Measurements from ENCODE around the gene SNRNP200.
A peak's percentile ranks its signal among the peaks of the same experiment; 100 is the strongest.

Gene SNRNP200

DNA sequence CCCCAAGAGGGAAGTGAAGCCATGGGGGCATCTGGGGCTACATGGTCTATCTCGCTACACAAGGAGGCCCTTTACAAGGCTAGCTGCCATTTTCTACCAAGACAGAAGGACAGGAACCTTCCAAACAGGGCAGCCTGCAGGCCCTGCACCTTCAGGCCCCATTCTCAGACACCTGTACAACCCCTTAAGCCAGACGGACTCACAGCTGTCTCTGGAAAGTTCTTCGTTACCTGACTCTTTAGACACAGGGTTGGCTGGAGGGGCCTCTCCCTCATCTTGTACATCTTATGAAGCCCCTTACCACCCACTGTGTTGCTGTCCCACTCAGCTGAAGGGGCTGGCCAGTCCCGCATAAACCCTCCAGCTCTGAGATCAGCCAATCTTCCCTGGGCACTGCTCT lies 56.7 kb downstream of the SNRNP200 start:
- no peak for DNase-seq

GRCh38 chr2:96247896-96248295 lies 57.5 kb downstream of the SNRNP200 start:
- DNase-seq: no peak

GRCh38 chr2:96247009-96247408 lies 58.3 kb downstream of the SNRNP200 start:
- DNase-seq: no peak

GRCh38 chr2:96245609-96246390 lies 59.5 kb downstream of the SNRNP200 start:
- no peak for DNase-seq

DNA sequence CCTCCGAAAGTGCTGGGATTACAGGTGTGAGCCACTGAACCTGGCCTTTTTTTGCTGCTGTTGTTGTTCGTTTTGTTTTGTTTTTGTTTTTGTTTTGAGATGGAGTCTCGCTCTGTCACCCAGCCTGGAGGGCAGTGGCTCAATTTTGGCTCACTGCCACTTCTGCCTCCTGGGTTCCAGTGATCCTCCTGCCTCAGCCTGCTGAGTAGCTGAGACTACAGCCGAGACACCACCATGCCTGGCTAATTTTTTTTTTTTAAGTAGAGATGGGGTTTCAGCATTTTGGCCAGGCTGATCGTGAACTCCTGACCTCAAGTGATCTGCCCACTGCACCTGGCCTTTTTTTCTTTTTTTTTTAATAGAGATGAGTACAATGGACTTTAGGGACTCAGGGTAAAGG lies 61.5 kb downstream of the SNRNP200 start:
- DNase-seq: no peak

GRCh38 chr2:96241900-96242611 lies 63.3 kb downstream of the SNRNP200 start:
- DNase-seq: peak; percentile 92

- no peak for DNase-seq
These were observed 64.1 kb downstream of the SNRNP200 start for GRCh38 chr2:96241227-96241626.

DNA sequence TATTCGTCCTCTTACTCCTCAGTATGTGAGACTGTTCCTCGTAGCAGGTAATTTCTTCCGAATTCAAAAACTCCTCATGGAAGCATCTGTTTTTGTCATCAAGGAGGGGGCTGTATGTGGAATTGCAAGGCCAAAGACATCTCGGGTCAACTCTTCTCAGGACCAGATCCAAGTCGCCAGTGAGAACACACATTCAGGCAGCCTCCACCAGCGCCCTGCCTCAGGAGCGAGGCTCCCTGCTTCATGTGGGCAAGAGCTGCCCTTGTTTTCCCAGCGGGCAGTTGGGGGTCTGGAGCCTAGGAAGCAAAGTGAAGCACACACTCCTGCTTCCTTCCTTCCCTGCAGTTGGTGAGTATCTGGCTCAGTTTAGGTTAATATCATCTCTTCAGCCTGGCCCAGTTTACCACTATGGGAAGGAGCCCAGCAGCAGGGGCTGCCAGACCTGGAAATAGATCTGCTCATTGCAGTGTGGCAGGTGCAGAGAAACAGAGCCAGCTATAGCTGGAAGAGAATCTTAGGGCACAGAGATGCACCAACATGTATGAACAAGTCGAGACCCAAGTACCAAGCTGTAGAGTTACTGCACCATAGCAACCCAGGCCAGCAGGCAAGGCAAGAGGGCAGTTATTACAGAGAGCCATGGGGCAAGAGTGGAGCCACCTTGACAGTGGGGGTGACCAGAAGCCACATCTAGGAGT lies 64.9 kb downstream of the SNRNP200 start:
- DNase-seq: no peak

DNA sequence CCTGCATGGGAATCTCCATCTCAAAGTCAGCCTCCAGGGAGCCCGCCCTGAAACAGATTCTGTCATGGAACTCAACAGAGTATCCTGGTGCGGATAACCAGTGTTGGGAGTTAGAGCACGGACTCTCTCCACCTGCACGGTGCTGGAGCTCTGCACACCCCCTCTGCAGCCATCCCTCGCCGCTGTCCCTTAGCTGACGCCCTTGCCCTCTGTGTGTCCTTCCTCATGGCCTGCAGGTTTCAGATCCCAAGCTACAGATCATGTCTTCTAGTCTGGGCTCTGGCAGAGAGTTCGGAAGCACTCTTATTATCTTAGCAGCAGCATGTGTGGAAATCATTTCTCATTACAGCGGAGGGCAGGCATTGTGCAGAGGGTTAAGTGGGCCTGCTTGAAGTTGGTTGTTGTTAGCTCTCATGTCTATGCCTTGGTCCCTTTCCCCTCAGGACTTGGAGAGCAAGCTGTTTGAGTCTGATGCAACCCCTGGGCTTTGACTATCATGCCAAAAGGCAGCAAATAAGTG lies 65.5 kb downstream of the SNRNP200 start:
- DNase-seq: no peak

DNA sequence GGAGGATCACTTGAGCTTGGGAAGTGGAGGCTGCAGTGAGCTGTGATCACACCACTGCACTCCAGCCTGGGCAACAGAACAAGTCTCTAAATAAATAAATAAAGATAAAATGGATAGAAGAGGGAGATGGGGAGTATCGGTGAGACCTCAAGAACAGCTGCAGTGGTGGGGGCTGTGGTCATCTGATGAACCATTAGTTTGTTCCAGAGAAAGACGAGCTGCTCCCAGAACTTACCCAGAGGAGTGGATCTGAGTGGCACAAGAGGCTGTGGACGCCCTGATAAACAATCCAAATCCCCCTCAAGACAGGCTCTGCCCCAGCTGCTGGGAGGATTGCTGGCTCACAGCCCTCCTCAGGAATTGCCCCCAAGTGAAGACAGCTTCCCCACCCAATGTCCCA lies 66.3 kb downstream of the SNRNP200 start:
- no peak for DNase-seq

DNA sequence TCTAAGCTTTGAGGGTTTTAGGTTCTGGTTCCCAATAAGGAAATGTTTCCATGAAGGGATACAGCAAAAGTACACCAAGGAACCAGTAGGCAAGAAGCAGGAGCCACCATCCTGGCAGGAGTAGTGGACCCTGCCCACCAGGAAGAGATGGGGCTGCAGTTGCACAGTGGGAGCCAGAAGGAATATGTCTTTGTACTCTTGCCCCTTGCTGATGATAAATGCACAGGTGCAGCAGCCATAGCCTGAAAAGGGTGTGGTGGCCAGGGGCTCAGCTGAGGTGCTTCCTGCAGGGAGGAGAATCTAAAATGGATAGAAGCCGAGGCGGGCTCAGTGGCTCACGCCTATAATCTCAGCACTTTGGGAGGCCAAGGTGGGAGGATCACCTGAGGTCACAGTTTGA lies 67.1 kb downstream of the SNRNP200 start:
- DNase-seq: no peak

GRCh38 chr2:96236882-96237281 lies 68.5 kb downstream of the SNRNP200 start:
- DNase-seq: no peak

DNA sequence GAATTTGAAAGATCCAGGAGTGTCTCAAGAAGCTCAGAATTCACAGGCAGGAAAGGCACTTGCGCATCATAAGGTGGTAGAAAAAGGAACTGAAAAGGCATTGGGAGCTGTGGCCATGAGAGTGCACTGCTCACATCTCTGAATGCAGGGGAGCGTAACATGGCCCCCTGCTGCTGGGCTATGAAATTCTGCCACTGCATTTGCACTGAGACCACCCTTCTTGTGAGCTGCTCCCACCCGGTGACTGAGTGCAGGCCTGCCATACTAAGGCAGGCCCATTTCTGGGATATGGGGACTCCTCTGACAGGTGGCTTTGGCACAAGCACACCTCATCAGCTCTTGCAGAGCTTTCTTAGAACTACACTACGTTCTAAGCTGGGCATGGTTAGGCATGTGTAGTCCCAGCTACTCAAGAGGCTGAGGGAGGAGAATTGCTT lies 71.4 kb downstream of the SNRNP200 start:
- no peak for DNase-seq

- DNase-seq: no peak
These were observed 71.9 kb downstream of the SNRNP200 start for GRCh38 chr2:96233436-96233835.

- no peak for DNase-seq
These were observed 74.0 kb downstream of the SNRNP200 start for GRCh38 chr2:96231316-96231715.

- DNase-seq: no peak
These were observed 80.3 kb downstream of the SNRNP200 start for GRCh38 chr2:96225016-96225533.
